HUDEP-2 (cell line): ENCODE data around the gene DTD2.

ENCODE experiments used
- DNase-seq, 76 experiments: peaks; one replicate each; lab custom pipeline; 2025; ENCODE audit not compliant: unreplicated experiment in 76 of 76; lab: John Stamatoyannopoulos, UW

DTD2 gene

DNA sequence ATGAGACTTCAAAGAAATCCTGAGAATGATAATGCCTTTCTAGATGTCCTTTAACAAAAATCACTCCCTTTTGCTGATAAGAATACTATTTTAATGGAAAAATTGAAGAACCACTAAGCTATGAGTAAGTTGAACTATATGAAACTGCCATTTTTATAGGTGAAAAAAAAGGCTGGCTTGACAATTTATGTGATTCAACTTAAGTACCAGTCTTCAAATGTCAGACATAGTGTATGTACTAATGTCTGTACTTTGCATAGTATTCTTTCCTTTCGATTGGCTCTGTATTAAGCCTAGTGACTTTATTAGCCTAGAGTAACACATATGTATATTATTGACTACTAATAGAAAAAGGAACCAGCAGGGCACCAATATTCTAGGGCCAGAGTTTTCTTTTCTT lies 48.9 kb downstream of the DTD2 start:
- DNase-seq = no peak

DNA sequence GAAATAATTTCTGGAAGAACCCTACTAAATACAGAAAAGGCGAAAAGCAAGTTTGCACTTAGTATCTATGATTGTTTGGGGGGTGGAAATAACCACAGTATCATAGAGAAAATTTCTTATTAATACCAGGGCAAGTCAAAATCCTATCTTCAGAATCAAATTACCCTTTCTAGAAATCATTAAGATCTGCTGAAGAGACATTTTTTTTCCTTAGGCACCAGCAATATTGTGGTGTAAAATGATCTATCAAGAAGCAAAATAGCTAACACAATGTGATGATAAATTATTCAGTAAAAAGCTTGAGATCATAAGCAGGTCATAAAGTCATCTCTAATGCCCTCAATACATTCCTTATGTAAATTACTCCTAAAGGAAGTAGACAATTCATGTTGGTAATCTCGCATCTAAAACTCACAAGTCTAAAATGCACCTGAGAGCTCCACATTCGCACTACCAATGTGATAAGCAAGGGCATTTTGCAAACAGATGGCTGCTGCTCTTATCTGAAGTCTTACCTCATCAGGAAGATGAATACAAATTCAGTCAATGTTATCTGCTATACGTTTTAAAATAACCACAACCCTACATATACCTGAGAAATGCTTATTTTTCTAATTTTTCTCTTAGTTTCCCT lies 51.6 kb downstream of the DTD2 start:
- peak in 2 of 76 experiments; percentile 3 to 6 for DNase-seq

DNA sequence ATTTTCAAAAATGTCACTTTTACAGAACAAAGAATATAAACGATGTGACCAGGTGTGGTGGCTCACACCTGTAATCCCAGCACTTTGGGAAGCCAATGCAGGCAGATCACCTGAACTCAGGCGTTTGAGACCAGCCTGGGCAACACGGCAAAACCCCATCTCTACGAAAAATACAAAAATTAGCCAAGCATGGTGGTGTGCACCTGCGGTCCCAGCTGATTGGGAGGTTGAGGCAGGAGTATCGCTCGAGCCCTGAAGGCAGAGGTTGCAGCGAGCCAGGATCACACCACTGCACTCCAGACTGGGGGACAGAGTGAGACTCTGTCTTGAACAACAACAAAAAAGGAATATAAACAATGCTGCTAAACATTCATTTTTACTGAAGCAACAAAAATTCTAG lies 52.2 kb downstream of the DTD2 start:
- DNase-seq = no peak

DNA sequence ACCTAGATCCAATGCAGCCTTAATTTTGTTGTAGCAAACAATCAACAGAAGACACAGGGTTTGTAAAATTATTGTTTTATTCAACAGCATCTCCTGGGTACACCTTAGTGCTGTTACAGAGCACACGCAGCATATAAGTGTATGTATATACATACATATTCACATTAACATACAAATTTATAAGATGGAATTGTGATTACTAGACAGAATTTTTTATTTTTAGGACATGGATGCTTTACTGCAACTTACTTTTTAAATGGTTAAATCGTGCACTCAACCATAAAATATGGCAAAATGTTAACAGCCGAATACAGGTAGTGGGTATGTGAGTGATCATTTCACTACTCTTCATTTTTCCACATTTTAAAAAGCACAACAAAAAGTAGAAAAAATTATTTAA lies 53.6 kb downstream of the DTD2 start:
- DNase-seq = no peak

DNA sequence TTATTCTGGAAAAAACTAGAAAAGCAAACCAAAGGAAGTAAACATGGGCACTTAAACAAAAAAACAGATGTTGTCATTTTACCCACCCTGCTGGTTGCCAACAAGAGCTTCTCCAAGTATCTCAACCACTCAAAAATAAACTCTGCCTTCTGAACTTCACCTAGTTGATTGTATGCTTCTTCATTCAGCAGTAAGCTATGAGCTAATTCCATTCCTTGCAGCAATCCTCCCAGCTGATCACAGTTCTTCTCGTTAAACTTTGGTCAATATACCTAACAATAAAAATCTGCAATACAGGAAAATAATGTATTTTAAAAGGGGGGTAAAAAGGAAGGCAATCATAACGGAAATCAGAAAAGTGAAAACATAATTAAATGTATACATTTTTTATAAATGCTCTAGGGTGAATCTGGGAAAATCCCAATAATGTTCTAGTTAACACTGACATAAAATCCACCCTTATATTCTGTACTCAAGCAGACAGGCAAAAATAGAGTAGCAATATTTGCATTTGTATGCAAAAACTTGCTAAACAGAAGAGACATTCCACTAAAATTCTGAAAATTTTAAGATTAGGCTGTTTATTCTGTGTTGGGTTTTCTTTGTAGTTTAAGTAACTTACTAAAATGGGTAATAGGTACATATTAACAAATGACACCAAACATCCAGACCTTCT lies 54.4 kb downstream of the DTD2 start:
- DNase-seq = no peak

DNA sequence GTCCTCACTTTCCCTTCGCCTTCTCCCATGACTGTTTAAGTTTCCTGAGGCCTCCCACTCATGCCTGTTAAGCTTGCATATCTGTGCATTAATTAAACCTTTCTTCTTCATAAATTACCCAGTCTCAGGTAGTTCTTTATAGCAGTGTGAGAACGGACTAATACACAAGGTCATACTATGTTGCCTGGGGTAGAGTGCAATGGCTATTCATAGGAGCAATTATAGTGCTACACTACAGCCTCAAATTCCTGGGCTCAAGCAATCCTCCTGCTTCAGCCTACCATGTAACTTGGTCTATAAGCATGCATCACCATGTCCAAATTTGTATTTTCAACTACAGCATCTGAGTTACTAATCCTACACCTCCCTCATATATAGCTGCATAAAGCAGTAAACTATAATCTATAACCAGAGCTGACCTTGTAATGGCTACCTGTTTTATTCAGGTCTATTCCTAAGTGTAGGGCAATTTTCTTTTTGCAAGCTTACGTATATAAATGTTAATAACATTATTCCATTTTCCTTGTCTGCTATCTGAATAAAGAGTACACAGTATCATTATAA lies 55.9 kb downstream of the DTD2 start:
- DNase-seq = no peak

DNA sequence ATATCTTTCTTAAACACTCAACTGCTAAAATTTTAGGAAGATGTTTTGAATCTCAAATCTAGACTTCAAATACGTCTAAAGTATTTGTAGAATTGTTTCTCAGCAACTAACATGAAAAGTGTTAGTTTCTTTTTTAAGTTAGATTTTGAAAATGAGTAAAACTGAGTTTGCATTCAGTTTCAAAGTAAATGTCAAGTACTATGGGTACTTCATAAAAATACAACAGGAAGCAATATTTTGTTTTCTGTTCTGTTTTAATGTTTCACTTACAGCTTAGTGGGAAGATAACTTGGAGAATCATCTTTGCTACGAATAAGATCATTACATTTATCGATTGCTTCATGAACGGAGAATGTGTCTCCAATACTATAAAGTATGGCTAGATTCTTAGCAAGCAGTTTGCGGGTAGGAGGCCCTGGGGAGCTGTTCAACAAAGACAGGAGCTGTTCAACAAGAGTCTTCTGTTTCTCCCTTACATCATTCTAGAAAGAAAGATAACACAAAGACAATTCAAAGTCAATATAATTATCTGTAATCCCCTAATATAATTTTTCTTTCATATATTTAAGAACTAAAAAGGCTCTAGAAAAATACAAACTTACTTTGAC lies 57.2 kb downstream of the DTD2 start:
- no peak for DNase-seq
